HG03066 (cell line): ENCODE data around the gene NAA25.

Experiments
- ATAC-seq: cut with Tn5 transposase; IDR thresholded peaks from one replicate; pipeline ENCODE4 v1.9.1; 2021; ENCODE audit warnings: low read depth; ENCODE audit not compliant: unreplicated experiment

Gene NAA25

GRCh38 chr12:112108202-112109079, at the start of gene NAA25:
TSS of gene NAA25 (minus strand) at chr12:112108783. CDS start at chr12:112108773, 10 bp downstream.
- ATAC-seq: peak; percentile 69

- no peak for ATAC-seq
Observed at GRCh38 chr12:112153893-112154219, 45.3 kb upstream of the NAA25 start.

GRCh38 chr12:112153181-112153892, 44.8 kb upstream of the NAA25 start:
- no peak for ATAC-seq

GRCh38 chr12:112151766-112152541, 43.4 kb upstream of the NAA25 start:
- ATAC-seq: no peak

GRCh38 chr12:112149596-112149995, 41.0 kb upstream of the NAA25 start:
- ATAC-seq: no peak

- ATAC-seq: no peak
Observed at GRCh38 chr12:112148031-112148513, 39.5 kb upstream of the NAA25 start.

GRCh38 chr12:112146123-112146522, 37.5 kb upstream of the NAA25 start:
- no peak for ATAC-seq

GRCh38 chr12:112140728-112141127, 32.1 kb upstream of the NAA25 start:
- no peak for ATAC-seq

- ATAC-seq: no peak
Observed at GRCh38 chr12:112134731-112135130, 26.1 kb upstream of the NAA25 start.

- ATAC-seq: no peak
Observed at GRCh38 chr12:112133418-112133817, 24.8 kb upstream of the NAA25 start.

GRCh38 chr12:112131686-112132085, 23.1 kb upstream of the NAA25 start:
- no peak for ATAC-seq

- ATAC-seq: peak; percentile 51
Observed at GRCh38 chr12:112130441-112130998, 21.9 kb upstream of the NAA25 start.

- no peak for ATAC-seq
Observed at GRCh38 chr12:112126911-112127310, 18.3 kb upstream of the NAA25 start.

GRCh38 chr12:112126000-112126438, 17.4 kb upstream of the NAA25 start:
- ATAC-seq: no peak

GRCh38 chr12:112125250-112125999, 16.8 kb upstream of the NAA25 start, which contains the start of gene TRAFD1:
TSS of gene TRAFD1 (plus strand) at chr12:112125560. CDS start at chr12:112130523, 4,963 bp downstream.
- peak; percentile 95 for ATAC-seq

GRCh38 chr12:112124918-112125249, 16.3 kb upstream of the NAA25 start:
- ATAC-seq: no peak

GRCh38 chr12:112122823-112123690, 14.5 kb upstream of the NAA25 start:
- no peak for ATAC-seq

GRCh38 chr12:112121780-112122565, 13.4 kb upstream of the NAA25 start:
- ATAC-seq: no peak
